GM19328 (cell line): ENCODE measurements around the gene PCK2.

ENCODE experiments used
- ATAC-seq: cut with Tn5 transposase; IDR thresholded peaks from one replicate; pipeline ENCODE4 v1.9.1; 2021; ENCODE audit warnings: mild to moderate bottlenecking, moderate library complexity; ENCODE audit not compliant: unreplicated experiment

Gene PCK2

GRCh38 chr14:24114532-24115421, 20.7 kb downstream of the PCK2 start, which contains the start of the genes DCAF11 and NRL:
DCAF11 (plus strand) TSS chr14:24114777; CDS start chr14:24115595, 818 bp downstream.
NRL (minus strand) TSS chr14:24114949; CDS start chr14:24082848, 32,101 bp downstream.
- ATAC-seq: peak; percentile 86

- no peak for ATAC-seq
Measured at GRCh38 chr14:24115422-24116127, 21.5 kb downstream of the PCK2 start.

- ATAC-seq: no peak
Measured at GRCh38 chr14:24116128-24116814, 22.2 kb downstream of the PCK2 start.

- no peak for ATAC-seq
Measured at GRCh38 chr14:24117179-24117578, 23.1 kb downstream of the PCK2 start.

GRCh38 chr14:24119691-24120090, 25.6 kb downstream of the PCK2 start:
- no peak for ATAC-seq

GRCh38 chr14:24121210-24121609, 27.1 kb downstream of the PCK2 start:
- no peak for ATAC-seq

- ATAC-seq: no peak
Measured at GRCh38 chr14:24122416-24122815, 28.3 kb downstream of the PCK2 start.

GRCh38 chr14:24122898-24123297, 28.8 kb downstream of the PCK2 start:
- ATAC-seq: no peak

GRCh38 chr14:24123424-24124417, 29.6 kb downstream of the PCK2 start:
- ATAC-seq: no peak

- no peak for ATAC-seq
Measured at GRCh38 chr14:24126939-24127338, 32.8 kb downstream of the PCK2 start.

- no peak for ATAC-seq
Measured at GRCh38 chr14:24127673-24128072, 33.6 kb downstream of the PCK2 start.

GRCh38 chr14:24129410-24129998, 35.4 kb downstream of the PCK2 start:
- ATAC-seq: no peak

GRCh38 chr14:24130380-24130716, 36.2 kb downstream of the PCK2 start, which contains the start of gene FITM1:
FITM1 (plus strand) TSS chr14:24130659; CDS start chr14:24131564, 905 bp downstream.
- ATAC-seq: no peak

- no peak for ATAC-seq
Measured at GRCh38 chr14:24130717-24131548, 36.8 kb downstream of the PCK2 start.

GRCh38 chr14:24131549-24131966, 37.4 kb downstream of the PCK2 start:
- ATAC-seq: no peak

- no peak for ATAC-seq
Measured at GRCh38 chr14:24132061-24132685, 38.1 kb downstream of the PCK2 start.

- ATAC-seq: no peak
Measured at GRCh38 chr14:24132976-24133375, 38.9 kb downstream of the PCK2 start.

- no peak for ATAC-seq
Measured at GRCh38 chr14:24133735-24134134, 39.6 kb downstream of the PCK2 start.

- no peak for ATAC-seq
Measured at GRCh38 chr14:24135584-24135833, 41.4 kb downstream of the PCK2 start.
